ENCODE results near the gene CAMK1D.

- TF ChIP-seq CTCF (IDR thresholded peaks at IDR 0.05) (no peak), NR2C2 (CRISPR knock-in tag; IDR thresholded peaks at IDR 0.05) (no peak), ZNF512 (CRISPR knock-in tag; IDR thresholded peaks at IDR 0.05; ENCODE audit: borderline replicate concordance) (no peak), FOXK1 (CRISPR knock-in tag; IDR thresholded peaks at IDR 0.05) (no peak), SP1 (CRISPR knock-in tag; conservative IDR thresholded peaks at IDR 0.05) (no peak), MAX (CRISPR knock-in tag; IDR thresholded peaks at IDR 0.05) (no peak), TCF7 (CRISPR knock-in tag; IDR thresholded peaks at IDR 0.05; ENCODE audit: low read depth) (no peak), ZNF263 (CRISPR knock-in tag; IDR thresholded peaks at IDR 0.05; ENCODE audit: low read depth) (no peak), USF1 (CRISPR knock-in tag; IDR thresholded peaks at IDR 0.05) (no peak), PRDM15 (CRISPR knock-in tag; IDR thresholded peaks at IDR 0.05) (no peak), ETV6 (CRISPR knock-in tag; IDR thresholded peaks at IDR 0.05) (no peak), NR3C1 (CRISPR knock-in tag; conservative IDR thresholded peaks at IDR 0.05; ENCODE audit: low read depth) (no peak)
Measured at GRCh38 chr10:12320892-12321291, 28.5 kb upstream of the CAMK1D start.

All from WTC11 (cell line).